Right lobe of liver (tissue), 4 donors: ENCODE measurements around the gene SAMD8.

Source experiments
- CTCF ChIP-seq, 4 donors: fragments of 200-600 bp in 3 of 4; fragments of 450-650 bp in 1 of 4; IDR thresholded peaks; one replicate each; pipeline versions ENCODE4 v1.5.1 to v1.8.0; 2016 to 2022; ENCODE audit warnings: antibody characterized with exemption in 4 of 4, mild to moderate bottlenecking in 2 of 4
- POLR2A ChIP-seq: fragments of 450-650 bp; IDR thresholded peaks from one replicate; pipeline ENCODE4 v1.6.1; 2017; ENCODE audit warnings: antibody characterized with exemption, mild to moderate bottlenecking
- donor health status: DM: no; HTN: no; CAD: no.
- donor health status: DM: no; HTN: no; CAD: no.
- donor health status: DM: no; HTN: yes; CAD: no.

- TF ChIP-seq CTCF (IDR thresholded peaks at IDR 0.05) (no peak), POLR2A (no peak)
Observed at GRCh38 chr10:75197906-75198305, 86.5 kb downstream of the SAMD8 start.
